HepG2 (cell line): ENCODE measurements around the gene ARHGAP20.

ENCODE experiments used
- AHDC1 ChIP-seq: sonication (generic); formaldehyde crosslinking; IDR thresholded peaks from 2 replicates; pipeline ENCODE4 v1.5.1; 2020; ENCODE audit warnings: mild to moderate bottlenecking, missing genetic modification reagents, borderline replicate concordance
- CBX2 ChIP-seq, 2 experiments: fragments of 200-600 bp in 1 of 2; sonication (generic); formaldehyde crosslinking in 1 of 2; IDR thresholded peaks; 2 replicates each; pipeline versions ENCODE4 v1.7.0 to v1.8.1; 2018 to 2022; ENCODE audit warnings: low read depth in 2 of 2, low read length in 1 of 2, mild to moderate bottlenecking in 1 of 2, missing genetic modification reagents in 1 of 2
- IRF2 ChIP-seq: IDR thresholded peaks from 2 replicates; pipeline ENCODE4 v1.6.1; 2018; ENCODE audit warnings: missing genetic modification reagents, missing compliant biosample characterization
- ZBTB2 ChIP-seq: sonication (generic); formaldehyde crosslinking; IDR thresholded peaks from 2 replicates; pipeline ENCODE4 v1.8.0; 2022; ENCODE audit warnings: low read depth, missing genetic modification reagents
- ZNF12 ChIP-seq: sonication (generic); formaldehyde crosslinking; IDR thresholded peaks from 2 replicates; pipeline ENCODE4 v1.5.0; 2020; ENCODE audit warnings: missing genetic modification reagents
- ZNF317 ChIP-seq: sonication (generic); formaldehyde crosslinking; IDR thresholded peaks from 2 replicates; pipeline ENCODE4 v1.5.0; 2020; ENCODE audit warnings: mild to moderate bottlenecking, missing genetic modification reagents
- ZNF570 ChIP-seq: sonication (generic); formaldehyde crosslinking; IDR thresholded peaks from 2 replicates; pipeline ENCODE4 v1.4.0; 2020; ENCODE audit warnings: mild to moderate bottlenecking, missing genetic modification reagents, borderline replicate concordance
- ZNF639 ChIP-seq: conservative IDR thresholded peaks from 2 replicates; pipeline ENCODE4 v1.6.1; 2018; ENCODE audit warnings: missing genetic modification reagents
- TF ChIP-seq, protein P1 (sequence below): sonication (generic); formaldehyde crosslinking; IDR thresholded peaks from 2 replicates; pipeline ENCODE4 v1.5.0; 2020; ENCODE audit warnings: mild to moderate bottlenecking, missing genetic modification reagents, moderate library complexity
- TF ChIP-seq, protein P2 (sequence below): sonication (generic); formaldehyde crosslinking; IDR thresholded peaks from 2 replicates; pipeline ENCODE4 v1.9.0; 2021; ENCODE audit warnings: missing genetic modification reagents, borderline replicate concordance

- TF ChIP-seq IRF2 (CRISPR knock-in tag): no peak
- TF ChIP-seq, protein P1, sequence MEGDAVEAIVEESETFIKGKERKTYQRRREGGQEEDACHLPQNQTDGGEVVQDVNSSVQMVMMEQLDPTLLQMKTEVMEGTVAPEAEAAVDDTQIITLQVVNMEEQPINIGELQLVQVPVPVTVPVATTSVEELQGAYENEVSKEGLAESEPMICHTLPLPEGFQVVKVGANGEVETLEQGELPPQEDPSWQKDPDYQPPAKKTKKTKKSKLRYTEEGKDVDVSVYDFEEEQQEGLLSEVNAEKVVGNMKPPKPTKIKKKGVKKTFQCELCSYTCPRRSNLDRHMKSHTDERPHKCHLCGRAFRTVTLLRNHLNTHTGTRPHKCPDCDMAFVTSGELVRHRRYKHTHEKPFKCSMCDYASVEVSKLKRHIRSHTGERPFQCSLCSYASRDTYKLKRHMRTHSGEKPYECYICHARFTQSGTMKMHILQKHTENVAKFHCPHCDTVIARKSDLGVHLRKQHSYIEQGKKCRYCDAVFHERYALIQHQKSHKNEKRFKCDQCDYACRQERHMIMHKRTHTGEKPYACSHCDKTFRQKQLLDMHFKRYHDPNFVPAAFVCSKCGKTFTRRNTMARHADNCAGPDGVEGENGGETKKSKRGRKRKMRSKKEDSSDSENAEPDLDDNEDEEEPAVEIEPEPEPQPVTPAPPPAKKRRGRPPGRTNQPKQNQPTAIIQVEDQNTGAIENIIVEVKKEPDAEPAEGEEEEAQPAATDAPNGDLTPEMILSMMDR (CRISPR knock-in tag): no peak
- TF ChIP-seq, protein P2, sequence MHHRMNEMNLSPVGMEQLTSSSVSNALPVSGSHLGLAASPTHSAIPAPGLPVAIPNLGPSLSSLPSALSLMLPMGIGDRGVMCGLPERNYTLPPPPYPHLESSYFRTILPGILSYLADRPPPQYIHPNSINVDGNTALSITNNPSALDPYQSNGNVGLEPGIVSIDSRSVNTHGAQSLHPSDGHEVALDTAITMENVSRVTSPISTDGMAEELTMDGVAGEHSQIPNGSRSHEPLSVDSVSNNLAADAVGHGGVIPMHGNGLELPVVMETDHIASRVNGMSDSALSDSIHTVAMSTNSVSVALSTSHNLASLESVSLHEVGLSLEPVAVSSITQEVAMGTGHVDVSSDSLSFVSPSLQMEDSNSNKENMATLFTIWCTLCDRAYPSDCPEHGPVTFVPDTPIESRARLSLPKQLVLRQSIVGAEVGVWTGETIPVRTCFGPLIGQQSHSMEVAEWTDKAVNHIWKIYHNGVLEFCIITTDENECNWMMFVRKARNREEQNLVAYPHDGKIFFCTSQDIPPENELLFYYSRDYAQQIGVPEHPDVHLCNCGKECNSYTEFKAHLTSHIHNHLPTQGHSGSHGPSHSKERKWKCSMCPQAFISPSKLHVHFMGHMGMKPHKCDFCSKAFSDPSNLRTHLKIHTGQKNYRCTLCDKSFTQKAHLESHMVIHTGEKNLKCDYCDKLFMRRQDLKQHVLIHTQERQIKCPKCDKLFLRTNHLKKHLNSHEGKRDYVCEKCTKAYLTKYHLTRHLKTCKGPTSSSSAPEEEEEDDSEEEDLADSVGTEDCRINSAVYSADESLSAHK (CRISPR knock-in tag): no peak
- TF ChIP-seq ZNF12: no peak
- TF ChIP-seq CBX2 (IDR thresholded peaks at IDR 0.05; ENCODE audit: low read depth, low read length): no peak
- no peak for TF ChIP-seq CBX2 (CRISPR knock-in tag; IDR thresholded peaks at IDR 0.05; ENCODE audit: low read depth)
- TF ChIP-seq ZBTB2: no peak
- no peak for TF ChIP-seq ZNF639 (CRISPR knock-in tag)
- no peak for TF ChIP-seq ZNF317 (CRISPR knock-in tag)
- no peak for TF ChIP-seq AHDC1 (CRISPR knock-in tag)
- no peak for TF ChIP-seq ZNF570 (CRISPR knock-in tag)
These were observed 35.3 kb upstream of the ARHGAP20 start for GRCh38 chr11:110747531-110747930.
